HepG2 (cell line): Measurements from ENCODE around the gene RILP. TPM values are rescaled to one million over a fixed set of nuclear protein-coding genes. Genes with fewer than 3 reads are reported as not detected.

Experiments used
- ATF7-NPFF ChIP-seq: sonication (generic); formaldehyde crosslinking; IDR thresholded peaks from 2 replicates; pipeline ENCODE4 v1.8.1; 2023; ENCODE audit warnings: mild to moderate bottlenecking, low read depth, missing genetic modification reagents, moderate library complexity
- EZH2 ChIP-seq: conservative IDR thresholded peaks from 2 replicates; pipeline ENCODE4 v1.6.1; 2012; ENCODE audit warnings: mild to moderate bottlenecking, low read depth, low read length, moderate library complexity
- FOXK2 ChIP-seq: fragments of 450-650 bp; IDR thresholded peaks from 2 replicates; pipeline ENCODE4 v1.6.1; 2016
- GLI4 ChIP-seq: sonication (generic); formaldehyde crosslinking; IDR thresholded peaks from 2 replicates; pipeline ENCODE4 v1.5.1; 2020; ENCODE audit warnings: missing genetic modification reagents, mild to moderate bottlenecking, moderate library complexity, borderline replicate concordance
- HNRNPUL1 ChIP-seq: fragments of 200-400 bp; formaldehyde crosslinking; IDR thresholded peaks from 2 replicates; pipeline ENCODE4 v1.6.1; 2017; ENCODE audit warnings: low read depth, mild to moderate bottlenecking, low read length, moderate library complexity
- KLF9 ChIP-seq: IDR thresholded peaks from 2 replicates; pipeline ENCODE4 v1.6.1; 2016; ENCODE audit warnings: low read depth
- MTA1 ChIP-seq: sonication (generic); formaldehyde crosslinking; IDR thresholded peaks from 2 replicates; pipeline ENCODE4 v1.4.0; 2020; ENCODE audit warnings: missing genetic modification reagents, mild to moderate bottlenecking, borderline replicate concordance
- PATZ1 ChIP-seq: sonication (generic); formaldehyde crosslinking; IDR thresholded peaks from 2 replicates; pipeline ENCODE4 v1.4.0; 2020; ENCODE audit warnings: missing genetic modification reagents
- PCBP1 ChIP-seq: fragments of 200-400 bp; formaldehyde crosslinking; IDR thresholded peaks from 2 replicates; pipeline ENCODE4 v1.6.1; 2017; ENCODE audit warnings: mild to moderate bottlenecking, low read depth, low read length, borderline replicate concordance
- POLR2AphosphoS2 ChIP-seq: IDR thresholded peaks from 2 replicates; pipeline ENCODE4 v1.6.1; 2011; ENCODE audit warnings: low read depth, low read length, improper control_type of control experiment
- SMAD1 ChIP-seq: sonication (generic); formaldehyde crosslinking; IDR thresholded peaks from 2 replicates; pipeline ENCODE4 v1.4.0; 2020; ENCODE audit warnings: missing genetic modification reagents, low read depth, mild to moderate bottlenecking, borderline replicate concordance
- SMYD3 ChIP-seq: sonication (generic); formaldehyde crosslinking; IDR thresholded peaks from 2 replicates; pipeline ENCODE4 v1.8.1; 2023; ENCODE audit warnings: mild to moderate bottlenecking, missing genetic modification reagents
- SP1 ChIP-seq, 2 experiments: fragments of 450-650 bp in 1 of 2; sonication (generic) in 1 of 2; formaldehyde crosslinking in 1 of 2; IDR thresholded peaks; 2 replicates each; pipeline versions ENCODE4 v1.4.0 to v1.6.1; 2016 to 2020; ENCODE audit warnings: missing genetic modification reagents in 1 of 2
- TBL1XR1 ChIP-seq: fragments of 150-350 bp; IDR thresholded peaks from 2 replicates; pipeline ENCODE4 v1.6.1; 2014; ENCODE audit warnings: borderline replicate concordance, low read length; ENCODE audit not compliant: partially characterized antibody
- TBP ChIP-seq: sonication (generic); formaldehyde crosslinking; IDR thresholded peaks from 2 replicates; pipeline ENCODE4 v1.5.0; 2020; ENCODE audit warnings: missing genetic modification reagents
- TSC22D2 ChIP-seq: sonication (generic); formaldehyde crosslinking; IDR thresholded peaks from 2 replicates; pipeline ENCODE4 v1.5.1; 2020; ENCODE audit warnings: missing genetic modification reagents, mild to moderate bottlenecking, borderline replicate concordance
- ZFYVE20 ChIP-seq: sonication (generic); formaldehyde crosslinking; IDR thresholded peaks from 2 replicates; pipeline ENCODE4 v1.8.0; 2023; ENCODE audit warnings: low read depth, mild to moderate bottlenecking, moderate library complexity, missing genetic modification reagents, borderline replicate concordance
- ZIK1 ChIP-seq: sonication (generic); formaldehyde crosslinking; IDR thresholded peaks from 2 replicates; pipeline ENCODE4 v1.5.0; 2020; ENCODE audit warnings: mild to moderate bottlenecking, low read depth, missing genetic modification reagents, borderline replicate concordance
- ZNF354B ChIP-seq: sonication (generic); formaldehyde crosslinking; IDR thresholded peaks from 2 replicates; pipeline ENCODE4 v1.8.0; 2022; ENCODE audit warnings: mild to moderate bottlenecking, missing genetic modification reagents
- ZNF414 ChIP-seq: sonication (generic); formaldehyde crosslinking; IDR thresholded peaks from 2 replicates; pipeline ENCODE4 v1.5.0; 2020; ENCODE audit warnings: missing genetic modification reagents
- ZNF557 ChIP-seq: sonication (generic); formaldehyde crosslinking; IDR thresholded peaks from 2 replicates; pipeline ENCODE4 v1.4.0; 2020; ENCODE audit warnings: missing genetic modification reagents
- ZNF761 ChIP-seq: sonication (generic); formaldehyde crosslinking; conservative IDR thresholded peaks from 2 replicates; pipeline ENCODE4 v1.4.0; 2020; ENCODE audit warnings: mild to moderate bottlenecking, missing genetic modification reagents
- ZNF891 ChIP-seq: sonication (generic); formaldehyde crosslinking; IDR thresholded peaks from 2 replicates; pipeline ENCODE4 v1.5.0; 2020; ENCODE audit warnings: mild to moderate bottlenecking, missing genetic modification reagents
- ZSCAN12 ChIP-seq: sonication (generic); formaldehyde crosslinking; IDR thresholded peaks from 2 replicates; pipeline ENCODE4 v1.9.0; 2021; ENCODE audit warnings: mild to moderate bottlenecking, missing genetic modification reagents
- polyA plus RNA-seq, 8 experiments: library from polyadenylated mRNA; depleted of rRNA in 3 of 8; stranded (reverse) in 7 of 8; unstranded in 1 of 8; fragments of >200 nt; fragmentation: Illumina TruSeq in 4 of 8; extraction: Trizol in 4 of 8; gene quantifications; 2 replicates each; pipeline versions ENCODE4 v1.2.1 to v1.2.3, GENCODE V29; 2011 to 2016; ENCODE audit warnings: low read depth in 4 of 8, missing spikeins in 1 of 8, mixed read lengths in 1 of 8; ENCODE audit not compliant: insufficient read depth in 1 of 8
- total RNA-seq, 5 experiments: library from RNA; depleted of rRNA; stranded (reverse); fragments of >200 nt; fragmentation: Illumina TruSeq; extraction: Trizol; gene quantifications; 2 replicates each; pipeline ENCODE4 v1.2.3, GENCODE V29; 2016; ENCODE audit warnings: low read depth in 1 of 5
- TF ChIP-seq, protein P1 (sequence below): fragments of 450-650 bp; IDR thresholded peaks from 2 replicates; pipeline ENCODE4 v1.6.1; 2016
- TF ChIP-seq, protein P2 (sequence below): IDR thresholded peaks from 2 replicates; pipeline ENCODE4 v1.6.1; 2016; ENCODE audit warnings: mild to moderate bottlenecking, missing biosample characterization, missing genetic modification reagents

Gene RILP
- total and polyA plus RNA-seq, 2 of the 13 experiments (the other 11 are each of a cell fraction or from before 2014, with no cell fraction given), result 6.6 to 8.1 TPM

DNA sequence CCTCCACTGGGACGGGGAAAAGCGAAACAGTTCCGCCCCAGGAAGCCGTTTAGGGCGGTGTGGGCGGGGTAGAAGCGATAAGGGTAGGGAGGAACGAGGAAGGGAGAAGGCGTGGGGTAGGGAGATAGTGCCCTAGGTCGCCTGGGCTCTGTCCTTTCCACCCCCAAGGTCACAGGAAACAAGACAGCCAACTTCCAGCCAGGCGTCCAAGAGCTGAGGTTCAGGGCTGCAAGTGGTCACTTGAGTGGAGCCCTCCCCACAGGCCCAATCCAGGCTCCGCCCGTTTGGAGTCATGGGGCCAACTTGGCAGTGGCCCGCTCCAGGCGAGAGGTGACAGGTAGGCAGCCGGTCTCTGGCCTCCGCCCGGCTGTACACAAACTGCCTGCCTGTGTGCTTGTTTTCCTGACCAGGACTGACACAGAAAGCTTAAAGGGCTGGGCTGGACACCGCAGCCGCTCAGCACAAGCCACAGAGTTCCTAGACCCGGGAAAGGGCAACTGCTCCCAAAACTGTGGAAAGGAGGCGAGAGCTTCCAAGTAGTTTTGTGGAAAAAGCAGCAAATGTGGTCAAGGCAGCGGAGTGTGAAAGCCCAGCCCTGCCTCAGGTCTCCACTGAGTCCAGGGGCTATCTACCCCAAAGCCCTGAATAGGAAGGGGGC, at the start of gene RILP (continued):
- peak; percentile 53; the same call in 1 of the 2 replicates for TF ChIP-seq ZNF414 (CRISPR knock-in tag)
- TF ChIP-seq EZH2, result no peak
- TF ChIP-seq SP1 (IDR thresholded peaks at IDR 0.05), result no peak
- TF ChIP-seq SP1 (CRISPR knock-in tag; IDR thresholded peaks at IDR 0.05), result no peak
- TF ChIP-seq SMYD3 (CRISPR knock-in tag), result no peak
- no peak for TF ChIP-seq ZSCAN12 (CRISPR knock-in tag)
- no peak for TF ChIP-seq HNRNPUL1
- no peak for TF ChIP-seq ZFYVE20 (CRISPR knock-in tag)
- no peak for TF ChIP-seq FOXK2
- TF ChIP-seq SMAD1 (CRISPR knock-in tag), result no peak; the same call in 1 of the 2 replicates
- no peak for TF ChIP-seq TBL1XR1
- no peak; the same call in 1 of the 2 replicates for TF ChIP-seq GLI4 (CRISPR knock-in tag)
- no peak for TF ChIP-seq ZNF557
- no peak for TF ChIP-seq KLF9
- TF ChIP-seq, protein P1, sequence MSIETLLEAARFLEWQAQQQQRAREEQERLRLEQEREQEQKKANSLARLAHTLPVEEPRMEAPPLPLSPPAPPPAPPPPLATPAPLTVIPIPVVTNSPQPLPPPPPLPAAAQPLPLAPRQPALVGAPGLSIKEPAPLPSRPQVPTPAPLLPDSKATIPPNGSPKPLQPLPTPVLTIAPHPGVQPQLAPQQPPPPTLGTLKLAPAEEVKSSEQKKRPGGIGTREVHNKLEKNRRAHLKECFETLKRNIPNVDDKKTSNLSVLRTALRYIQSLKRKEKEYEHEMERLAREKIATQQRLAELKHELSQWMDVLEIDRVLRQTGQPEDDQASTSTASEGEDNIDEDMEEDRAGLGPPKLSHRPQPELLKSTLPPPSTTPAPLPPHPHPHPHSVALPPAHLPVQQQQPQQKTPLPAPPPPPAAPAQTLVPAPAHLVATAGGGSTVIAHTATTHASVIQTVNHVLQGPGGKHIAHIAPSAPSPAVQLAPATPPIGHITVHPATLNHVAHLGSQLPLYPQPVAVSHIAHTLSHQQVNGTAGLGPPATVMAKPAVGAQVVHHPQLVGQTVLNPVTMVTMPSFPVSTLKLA, result peak; percentile 37
- peak; percentile 68; the same call in 1 of the 2 replicates for TF ChIP-seq POLR2AphosphoS2
- TF ChIP-seq, protein P2, sequence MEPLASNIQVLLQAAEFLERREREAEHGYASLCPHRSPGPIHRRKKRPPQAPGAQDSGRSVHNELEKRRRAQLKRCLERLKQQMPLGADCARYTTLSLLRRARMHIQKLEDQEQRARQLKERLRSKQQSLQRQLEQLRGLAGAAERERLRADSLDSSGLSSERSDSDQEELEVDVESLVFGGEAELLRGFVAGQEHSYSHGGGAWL (CRISPR knock-in tag), result no peak; the same call in 1 of the 2 replicates
- TF ChIP-seq TSC22D2, result no peak
- no peak for TF ChIP-seq ZNF891 (CRISPR knock-in tag)
- TF ChIP-seq PATZ1 (CRISPR knock-in tag), result peak; percentile 65; the same call in 1 of the 2 replicates
- no peak for TF ChIP-seq ATF7-NPFF
- TF ChIP-seq ZNF354B (CRISPR knock-in tag), result 0 out of 2 replicates have a peak, but pooled peaks have one; percentile 55
- TF ChIP-seq ZIK1 (CRISPR knock-in tag), result no peak
- no peak for TF ChIP-seq PCBP1
- TF ChIP-seq ZNF761 (CRISPR knock-in tag), result 0 out of 2 replicates have a peak, but pooled peaks have one; percentile 62
- no peak for TF ChIP-seq TBP (CRISPR knock-in tag)
- peak; percentile 21; the same call in 1 of the 2 replicates for TF ChIP-seq MTA1
